HepG2 (cell line): ENCODE data around the gene INAFM2. TPM values are rescaled to one million over a fixed set of nuclear protein-coding genes. Genes with fewer than 3 reads are reported as not detected.
A peak's percentile ranks its signal among the peaks of the same experiment; 100 is the strongest.

Experiments used
- HMGXB3 ChIP-seq: sonication (generic); formaldehyde crosslinking; IDR thresholded peaks from 2 replicates; pipeline ENCODE4 v1.4.0; 2020; ENCODE audit warnings: missing genetic modification reagents, borderline replicate concordance
- HMGXB4 ChIP-seq, 2 experiments: sonication (generic) in 1 of 2; formaldehyde crosslinking in 1 of 2; IDR thresholded peaks; 2 replicates each; pipeline versions ENCODE4 v1.4.0 to v1.6.1; 2018 to 2020; ENCODE audit warnings: missing genetic modification reagents in 2 of 2, borderline replicate concordance in 1 of 2, low read depth in 1 of 2, mild to moderate bottlenecking in 1 of 2, missing biosample characterization in 1 of 2
- MIER2 ChIP-seq: IDR thresholded peaks from 2 replicates; pipeline ENCODE4 v1.6.1; 2016; ENCODE audit warnings: missing biosample characterization, missing genetic modification reagents
- NFATC3 ChIP-seq: sonication (generic); formaldehyde crosslinking; IDR thresholded peaks from 2 replicates; pipeline ENCODE4 v1.5.1; 2020; ENCODE audit warnings: mild to moderate bottlenecking, missing genetic modification reagents
- ZNF276 ChIP-seq: sonication (generic); formaldehyde crosslinking; IDR thresholded peaks from 2 replicates; pipeline ENCODE4 v1.4.0; 2020; ENCODE audit warnings: mild to moderate bottlenecking, low read depth, missing genetic modification reagents
- ZXDC ChIP-seq: sonication (generic); formaldehyde crosslinking; IDR thresholded peaks from 2 replicates; pipeline ENCODE4 v1.5.0; 2020; ENCODE audit warnings: mild to moderate bottlenecking, missing genetic modification reagents
- polyA plus RNA-seq, 8 experiments: library from polyadenylated mRNA; depleted of rRNA in 3 of 8; stranded (reverse) in 7 of 8; unstranded in 1 of 8; fragments of >200 nt; fragmentation: Illumina TruSeq in 4 of 8; extraction: Trizol in 4 of 8; gene quantifications; 2 replicates each; pipeline versions ENCODE4 v1.2.1 to v1.2.3, GENCODE V29; 2011 to 2016; ENCODE audit warnings: low read depth in 4 of 8, missing spikeins in 1 of 8, mixed read lengths in 1 of 8; ENCODE audit not compliant: insufficient read depth in 1 of 8
- total RNA-seq, 5 experiments: library from RNA; depleted of rRNA; stranded (reverse); fragments of >200 nt; fragmentation: Illumina TruSeq; extraction: Trizol; gene quantifications; 2 replicates each; pipeline ENCODE4 v1.2.3, GENCODE V29; 2016; ENCODE audit warnings: low read depth in 1 of 5

INAFM2 gene
- total and polyA plus RNA-seq, 2 of the 13 experiments (the other 11 are each of a cell fraction or from before 2014, with no cell fraction given): 5.5 to 6.5 TPM

- TF ChIP-seq ZXDC (CRISPR knock-in tag): peak; percentile 70; the same call in 1 of the 2 replicates
- TF ChIP-seq HMGXB4 (CRISPR knock-in tag; IDR thresholded peaks at IDR 0.05; ENCODE audit: borderline replicate concordance in 1 of 2, low read depth in 1 of 2): peak; percentile 86 to 95
- TF ChIP-seq HMGXB3 (CRISPR knock-in tag): peak; percentile 81; the same call in 1 of the 2 replicates
- TF ChIP-seq ZNF276 (CRISPR knock-in tag): peak; percentile 97
- TF ChIP-seq NFATC3: peak; percentile 89; the same call in 1 of the 2 replicates
- peak; percentile 82 for TF ChIP-seq MIER2 (CRISPR knock-in tag)
Measured at GRCh38 chr15:40367686-40368611, 44.5 kb downstream of the INAFM2 start (continued).
